HL-60/S4 treated with retinoic acid at 250 ng/mL for 4 days and 3 days (cell line): ENCODE results near the gene RIMKLB.
"Not testable (repeated sequence)": the region's sequence is repeated elsewhere in the genome, so short reads cannot be mapped to it uniquely, and the experiment has no call there.

Source experiments
- in situ Hi-C: fragments of 300-500 bp; cut with MboI; formaldehyde crosslinking; loops from 2 replicates; pipeline ENCODE4 v1.7.0; 2022; ENCODE audit warnings: low sequenced_read_pairs

RIMKLB gene

DNA sequence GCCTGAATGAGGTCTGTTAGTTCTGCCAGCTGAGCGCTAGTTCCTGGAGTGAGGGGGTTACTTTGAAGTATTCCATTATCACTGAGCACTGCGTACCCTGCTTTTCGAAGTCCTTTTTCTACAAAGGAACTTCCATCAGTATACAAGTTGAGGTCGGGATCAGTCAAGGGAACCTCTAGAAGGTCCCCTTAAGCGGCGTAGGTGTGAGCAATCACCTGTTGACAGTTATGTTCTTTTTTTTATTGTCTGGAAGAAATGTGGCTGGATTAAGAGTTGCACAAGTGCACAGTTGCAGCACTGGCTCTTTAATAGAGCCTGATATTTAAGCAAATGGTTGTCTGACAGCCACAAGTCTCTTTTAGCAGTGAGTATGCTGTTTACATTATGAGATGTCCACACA, 64.9 kb downstream of the RIMKLB start:
- in situ Hi-C loops = not testable (repeated sequence)

DNA sequence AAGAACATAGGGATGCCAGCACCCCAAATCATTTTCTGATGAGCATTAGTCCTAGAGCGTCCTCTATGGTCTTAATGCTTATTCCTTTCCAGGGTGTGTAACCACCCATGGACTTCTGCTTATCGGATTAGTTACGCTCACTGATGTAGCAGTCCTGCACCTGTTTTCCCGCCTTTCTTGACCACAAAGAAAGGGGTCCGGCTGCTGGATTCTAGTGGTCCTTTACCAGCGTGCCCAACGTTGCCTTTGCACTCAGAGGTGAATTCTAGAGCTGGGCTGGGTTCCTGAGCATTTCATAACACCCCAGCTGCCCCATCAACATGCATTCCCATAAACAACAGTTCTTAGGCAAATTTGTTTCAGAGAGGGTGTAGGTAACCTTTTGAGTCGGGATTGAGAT, 68.3 kb downstream of the RIMKLB start:
- in situ Hi-C loops = not testable (repeated sequence)

DNA sequence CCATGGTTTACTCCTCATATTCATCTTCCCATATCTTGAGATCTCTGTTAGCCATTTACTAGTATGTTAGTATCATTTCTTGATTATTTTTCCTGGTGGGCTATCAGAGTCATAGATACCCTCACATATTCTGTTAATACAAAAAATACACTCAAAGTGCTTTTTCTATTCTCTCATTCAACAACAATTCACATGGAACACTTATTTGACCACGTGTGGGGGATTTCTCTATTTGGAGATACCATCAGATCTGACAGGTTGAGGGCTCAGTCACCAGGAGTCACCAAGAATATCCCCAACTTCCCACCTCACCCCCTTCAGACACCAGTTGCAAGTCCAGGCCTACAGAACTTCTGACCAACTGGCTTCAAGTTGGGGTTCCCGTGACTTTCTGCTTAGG, 72.7 kb downstream of the RIMKLB start:
- in situ Hi-C loops = no loop called here

DNA sequence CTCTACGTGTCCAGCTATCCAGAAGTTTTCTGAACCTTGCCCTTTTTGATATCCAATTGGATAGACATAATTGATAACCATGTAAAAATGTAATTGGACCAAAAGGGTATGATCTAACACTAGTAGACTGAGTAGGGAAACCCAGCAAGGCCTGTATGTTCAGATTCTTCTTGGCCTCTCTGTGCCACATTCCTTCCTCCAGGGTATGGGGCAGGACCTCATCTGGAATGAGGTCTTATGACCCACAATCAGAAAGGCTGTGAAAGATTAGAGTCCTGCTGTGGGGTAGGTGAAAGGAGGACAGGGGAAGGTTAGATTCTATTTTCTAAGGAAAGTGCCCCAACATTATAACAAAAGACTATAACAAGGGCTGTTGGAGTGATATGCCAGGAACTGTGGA, 73.3 kb downstream of the RIMKLB start:
- in situ Hi-C loops = no loop called here

DNA sequence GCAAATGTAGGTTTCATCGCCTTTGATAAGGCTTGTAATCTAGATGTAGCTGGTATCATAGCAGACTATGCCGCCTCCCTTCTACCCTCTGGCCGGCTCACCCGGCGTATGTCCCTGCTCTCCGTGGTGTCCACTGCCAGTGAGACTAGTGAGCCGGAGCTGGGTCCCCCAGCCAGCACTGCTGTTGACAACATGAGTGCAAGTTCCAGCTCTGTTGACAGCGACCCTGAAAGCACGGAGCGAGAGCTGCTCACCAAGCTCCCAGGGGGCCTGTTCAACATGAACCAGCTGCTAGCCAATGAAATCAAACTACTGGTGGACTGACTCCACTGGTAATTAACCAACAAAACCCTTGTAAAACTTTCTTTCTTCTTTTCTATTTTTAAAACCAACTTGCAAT, 75.7 kb downstream of the RIMKLB start:
- in situ Hi-C loops = no loop called here

DNA sequence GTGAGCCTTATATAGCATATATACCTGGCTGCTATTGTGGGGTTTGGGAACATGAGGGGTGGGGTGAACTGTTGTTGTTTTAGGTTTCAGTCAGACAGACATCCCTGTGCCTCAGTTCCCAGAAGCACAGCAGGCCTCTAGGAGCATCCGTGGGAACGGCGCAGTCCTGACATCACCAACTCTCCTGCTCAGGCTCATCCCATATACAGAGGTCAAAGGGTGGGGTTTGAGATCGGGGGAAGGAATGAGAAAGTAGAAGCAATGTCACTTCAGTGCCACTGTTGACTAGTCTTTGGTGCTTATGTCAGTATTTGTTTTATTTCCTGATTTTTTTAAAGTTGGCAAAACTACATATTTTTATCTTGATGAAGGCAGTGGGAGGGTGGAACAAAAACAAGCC, 81.5 kb downstream of the RIMKLB start:
- in situ Hi-C loops = no loop called here

DNA sequence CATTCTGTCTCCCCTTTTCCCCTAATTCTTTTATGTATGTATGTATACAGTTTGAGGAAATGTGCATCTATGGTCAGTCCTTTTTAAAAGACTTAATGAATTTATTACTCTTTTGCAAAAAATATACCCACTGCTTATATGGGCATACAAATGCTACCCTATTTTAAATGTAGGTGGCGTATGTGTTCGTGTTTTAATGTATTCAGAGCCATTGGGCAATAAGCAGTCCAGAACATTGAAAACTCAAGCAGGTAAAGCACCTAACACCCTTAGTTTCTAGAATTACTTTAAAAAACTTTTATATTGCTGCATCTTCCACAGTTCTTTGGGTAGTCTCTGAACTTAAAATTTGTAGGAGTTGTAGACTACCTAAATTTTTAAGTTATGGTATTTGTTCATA, 82.1 kb downstream of the RIMKLB start:
- in situ Hi-C loops = no loop called here

DNA sequence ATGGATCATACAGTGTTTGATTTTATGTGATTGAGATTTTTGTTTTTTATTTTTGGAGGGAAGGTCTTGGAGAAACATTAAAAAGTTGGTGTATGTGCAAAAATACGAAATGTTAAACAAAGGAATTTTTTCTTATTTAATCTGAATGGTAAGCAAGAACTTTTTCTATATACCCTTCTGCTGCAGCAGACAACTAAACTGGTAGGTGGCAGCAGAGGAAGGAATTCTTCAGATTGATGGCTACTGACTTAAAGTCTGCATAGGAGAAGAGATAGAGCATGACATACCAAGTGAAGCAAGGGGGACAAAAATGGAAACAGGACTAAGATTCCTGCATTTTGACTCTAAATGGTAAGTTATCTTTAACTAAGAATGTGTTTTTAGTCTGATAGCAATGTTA, 82.6 kb downstream of the RIMKLB start:
- in situ Hi-C loops = no loop called here

DNA sequence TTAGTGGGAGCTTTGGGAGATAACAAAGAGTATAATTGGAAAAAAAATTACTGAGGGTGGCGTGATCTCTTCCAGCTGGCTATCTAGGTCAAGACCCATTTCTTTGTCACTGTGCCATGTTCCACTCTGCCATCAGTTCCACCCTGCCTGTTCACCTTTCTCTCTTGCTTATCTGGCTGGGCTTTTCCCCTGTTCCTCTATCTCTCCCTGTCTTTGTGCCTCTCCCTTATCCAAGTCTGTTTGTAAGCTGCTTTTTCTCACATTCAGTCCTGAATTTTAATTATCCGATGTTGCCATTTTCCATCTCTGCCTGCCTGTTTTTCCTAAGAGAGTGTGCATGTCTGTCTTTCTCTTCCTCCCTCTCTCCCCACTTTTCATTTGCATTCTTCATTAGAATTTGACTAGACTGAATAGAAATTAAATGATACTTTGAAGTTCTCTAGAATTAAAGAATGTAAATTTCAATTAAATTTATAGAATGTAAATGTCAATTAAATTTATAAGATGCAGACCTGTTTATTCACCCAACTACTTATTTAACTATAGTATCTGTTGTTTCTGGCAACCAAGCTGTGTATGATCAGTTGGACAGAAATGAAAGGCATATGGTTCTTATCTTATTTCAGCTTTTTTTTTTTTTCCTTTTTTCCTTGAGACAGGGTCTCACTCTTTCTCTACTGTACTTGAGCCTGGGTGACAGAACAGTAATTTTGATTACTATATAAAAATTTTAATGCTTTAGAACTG, 83.8 kb downstream of the RIMKLB start:
- in situ Hi-C loops = no loop called here

DNA sequence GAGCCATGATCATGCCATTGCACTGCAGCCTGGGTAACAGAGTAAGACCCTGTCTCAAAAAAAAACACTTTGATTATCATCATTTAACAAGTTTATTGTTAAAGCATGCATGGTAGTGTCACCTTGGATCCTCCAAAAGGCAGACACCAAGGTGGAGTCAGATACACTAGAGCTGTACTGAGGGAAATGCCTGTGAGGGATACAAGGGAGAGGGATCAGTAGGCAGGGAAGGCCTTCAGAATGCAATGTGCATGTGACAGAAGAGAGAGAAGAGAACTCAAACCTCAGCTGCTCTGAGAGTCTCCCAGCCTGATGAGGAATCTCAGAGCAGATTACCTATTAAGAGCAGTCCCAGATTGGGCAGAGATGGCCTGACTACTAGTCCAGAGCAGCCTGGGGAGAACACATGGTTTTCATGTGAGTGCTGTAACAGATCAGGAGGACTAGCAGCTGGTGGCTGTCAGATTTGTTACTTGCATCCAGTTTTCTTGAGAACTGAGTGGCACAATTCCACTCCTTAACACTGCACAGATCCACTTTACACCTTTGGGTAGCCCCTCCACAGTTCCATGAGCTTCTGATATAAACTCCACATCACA, 86.6 kb downstream of the RIMKLB start:
- in situ Hi-C loops = no loop called here

DNA sequence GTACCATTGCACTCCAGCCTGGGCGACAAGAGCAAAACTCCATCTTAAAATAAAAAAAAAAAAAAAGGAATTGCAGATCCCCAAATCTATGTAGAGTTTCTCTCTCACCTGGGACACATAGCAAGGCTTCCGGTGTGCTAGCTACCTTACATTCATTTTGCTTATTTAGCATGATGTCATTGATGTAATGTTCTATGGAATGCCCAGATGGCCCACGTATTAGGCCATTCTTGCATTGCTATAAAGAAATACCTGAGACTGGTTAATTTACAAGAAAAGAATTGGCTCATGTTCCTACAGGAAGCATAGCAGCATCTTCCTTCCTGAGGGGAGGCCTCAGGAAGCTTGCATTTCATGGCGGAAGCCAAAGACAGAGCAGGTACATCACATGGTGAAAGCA, 87.7 kb downstream of the RIMKLB start:
- in situ Hi-C loops = no loop called here

DNA sequence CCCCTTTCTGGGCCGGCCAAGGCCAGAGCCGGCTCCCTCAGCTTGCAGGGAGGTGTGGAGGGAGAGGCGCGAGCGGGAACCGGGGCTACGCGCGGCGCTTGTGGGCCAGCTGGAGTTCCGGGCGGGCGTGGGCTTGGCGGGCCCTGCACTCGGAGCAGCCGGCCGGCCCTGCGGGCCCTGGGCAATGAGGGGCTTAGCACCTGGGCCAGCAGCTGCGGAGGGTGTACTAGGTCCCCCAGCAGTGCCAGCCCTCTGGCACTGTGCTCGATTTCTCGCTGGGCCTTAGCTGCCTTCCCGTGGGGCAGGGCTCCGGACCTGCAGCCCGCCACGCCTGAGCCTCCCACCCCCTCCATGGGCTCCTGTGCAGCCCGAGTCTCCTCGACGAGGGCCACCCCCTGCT, 89.4 kb downstream of the RIMKLB start:
- in situ Hi-C loops = not testable (repeated sequence)

DNA sequence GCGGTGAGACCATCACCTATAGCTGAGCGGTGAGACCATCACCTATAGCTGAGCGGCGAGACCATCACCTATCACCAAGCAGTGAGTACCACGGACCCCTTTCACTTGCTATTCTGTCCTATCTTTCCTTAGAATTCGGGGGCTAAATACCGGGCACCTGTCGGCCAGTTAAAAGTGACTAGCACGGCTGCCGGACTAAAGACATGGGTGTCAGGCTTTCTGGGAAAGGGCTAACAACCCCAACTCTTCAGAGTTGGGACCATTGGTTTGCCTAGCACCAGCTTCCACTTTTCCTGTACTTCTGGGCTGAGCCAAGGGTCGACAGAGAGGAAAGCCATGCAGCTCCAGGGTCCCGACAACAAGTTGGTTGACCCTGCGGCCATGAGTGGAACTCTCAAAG, 90.9 kb downstream of the RIMKLB start:
- in situ Hi-C loops = not testable (repeated sequence)

DNA sequence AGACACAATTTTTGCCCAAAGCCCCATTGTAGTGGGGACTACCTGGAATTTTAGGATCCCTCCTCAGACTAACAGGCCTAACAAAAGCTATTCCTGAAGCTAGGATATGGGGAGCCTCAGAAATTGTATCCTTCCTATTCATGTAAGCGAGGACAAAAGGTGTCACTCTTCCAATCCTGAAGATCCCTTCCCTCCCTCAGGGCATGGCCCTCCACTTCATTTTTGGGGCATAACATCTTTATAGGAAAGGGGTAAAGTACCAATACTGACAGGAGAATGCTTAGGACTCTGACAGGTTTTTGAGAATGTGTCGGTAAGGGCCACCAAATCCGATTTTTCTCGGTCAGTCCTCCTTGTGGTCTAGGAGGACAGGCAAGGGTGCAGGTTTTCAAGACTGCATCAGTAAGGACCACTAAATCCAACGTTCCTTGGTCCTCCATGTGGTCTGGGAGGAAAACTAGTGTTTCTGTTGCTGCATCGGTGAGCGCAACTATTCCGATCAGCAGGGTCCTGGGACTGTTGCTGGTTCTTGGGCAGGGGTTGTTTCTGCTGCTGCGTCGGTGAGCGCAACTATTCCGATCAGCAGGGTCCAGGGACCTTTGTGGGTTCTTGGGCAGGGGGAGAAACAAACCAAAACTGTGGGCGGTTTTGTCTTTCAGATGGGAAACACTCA, 91.7 kb downstream of the RIMKLB start:
- in situ Hi-C loops = not testable (repeated sequence)

DNA sequence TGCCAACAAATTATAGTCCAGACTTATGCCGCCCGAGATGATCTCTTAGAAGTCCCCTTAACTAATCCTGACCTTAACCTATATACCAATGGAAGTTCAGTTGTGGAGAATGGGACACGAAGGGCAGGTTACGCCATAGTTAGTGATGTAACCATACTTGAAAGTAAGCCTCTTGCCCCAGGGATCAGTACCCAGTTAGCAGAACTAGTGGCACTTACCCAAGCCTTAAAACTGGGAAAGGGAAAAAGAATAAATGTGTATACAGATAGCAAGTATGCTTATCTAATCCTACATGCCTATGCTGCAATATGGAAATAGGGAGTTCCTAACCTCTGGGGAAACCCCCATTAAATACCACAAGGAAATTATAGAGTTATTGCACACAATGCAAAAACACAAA, 95.4 kb downstream of the RIMKLB start:
- in situ Hi-C loops = not testable (repeated sequence)

DNA sequence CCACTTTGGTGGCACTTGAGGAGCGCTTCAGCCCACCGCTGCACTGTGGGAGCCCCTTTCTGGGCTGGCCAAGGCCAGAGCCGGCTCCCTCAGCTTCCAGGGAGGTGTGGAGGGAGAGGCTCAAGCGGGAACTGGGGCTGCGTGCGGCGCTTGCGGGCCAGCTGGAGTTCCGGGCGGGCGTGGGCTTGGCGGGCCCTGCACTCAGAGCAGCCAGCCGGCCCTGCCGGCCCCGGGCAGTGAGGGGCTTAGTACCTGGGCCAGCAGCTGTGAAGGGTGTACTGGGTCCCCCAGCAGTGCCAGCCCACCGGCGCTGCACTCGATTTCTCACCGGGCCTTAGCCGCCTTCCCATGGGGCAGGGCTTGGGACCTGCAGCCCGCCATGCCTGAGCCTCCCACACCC, 96.8 kb downstream of the RIMKLB start:
- in situ Hi-C loops = not testable (repeated sequence)

DNA sequence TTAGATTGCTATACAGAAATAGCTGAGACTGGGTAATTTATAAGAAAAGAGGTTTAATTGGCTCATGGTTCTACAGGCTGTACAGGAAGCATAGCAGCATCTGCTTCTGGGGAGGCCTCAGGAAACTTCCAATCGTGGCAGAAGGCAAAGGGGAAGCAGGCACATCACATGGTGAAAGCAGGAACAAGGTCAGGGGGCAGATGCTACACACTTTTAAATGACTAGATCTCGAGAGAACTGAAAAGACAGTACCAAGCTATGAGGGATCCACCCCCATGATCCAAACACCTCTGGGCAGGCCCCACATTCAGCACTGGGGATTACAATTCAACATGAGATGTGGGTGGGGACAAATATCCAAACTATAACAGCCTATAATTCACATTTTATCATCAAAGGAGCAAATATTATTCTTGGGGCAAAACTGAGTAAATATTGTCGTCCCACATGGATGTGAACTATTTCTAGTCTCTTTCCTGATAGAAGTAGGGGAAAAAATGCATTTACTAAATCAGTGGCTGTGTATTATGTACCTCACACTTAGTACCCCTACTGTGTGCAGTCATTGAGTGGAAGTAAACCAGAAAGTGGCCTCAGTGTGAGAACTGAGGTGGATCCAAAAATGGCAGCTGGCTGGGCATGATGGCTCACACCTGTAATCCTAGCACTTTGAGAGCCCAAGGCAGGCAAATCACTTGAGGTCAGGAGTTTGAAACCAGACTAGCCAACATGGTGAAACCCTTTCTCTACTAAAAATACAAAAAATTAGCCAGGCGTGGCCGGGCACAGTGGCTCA, 99.2 kb downstream of the RIMKLB start:
- in situ Hi-C loops = no loop called here

DNA sequence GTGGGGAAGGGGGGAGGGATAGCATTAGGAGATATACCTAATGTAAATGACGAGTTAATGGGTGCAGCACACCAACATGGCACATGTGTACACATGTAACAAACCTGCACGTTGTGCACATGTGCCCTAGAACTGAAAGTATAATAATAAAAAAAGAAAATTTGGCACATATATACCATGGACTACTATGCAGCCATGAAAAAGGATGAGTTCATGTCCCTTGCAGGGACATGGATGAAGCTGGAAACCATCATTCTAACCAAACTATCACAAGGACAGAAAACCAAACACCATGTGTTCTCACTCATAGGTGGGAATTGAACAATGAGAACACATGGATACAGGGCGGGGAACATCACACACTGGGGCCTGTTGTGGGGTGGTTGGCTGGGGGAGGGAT, 103.4 kb downstream of the RIMKLB start:
- in situ Hi-C loops = not testable (repeated sequence)

DNA sequence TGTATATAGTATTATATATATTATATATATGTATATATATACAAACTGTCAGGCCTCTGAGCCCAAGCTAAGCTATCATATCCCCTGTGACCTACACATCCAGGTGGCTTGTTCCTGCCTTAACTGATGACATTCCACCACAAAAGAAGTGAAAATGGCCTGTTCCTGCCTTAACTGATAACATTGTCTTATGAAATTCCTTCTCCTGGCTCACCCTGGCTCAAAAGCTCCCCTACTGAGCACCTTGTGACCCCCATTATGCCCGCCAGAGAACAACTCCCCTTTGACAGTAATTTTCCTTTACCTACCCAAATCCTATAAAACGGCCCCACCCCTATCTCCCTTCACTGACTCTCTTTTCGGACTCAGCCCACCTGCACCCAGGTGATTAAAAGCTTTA, 107.0 kb downstream of the RIMKLB start:
- in situ Hi-C loops = not testable (repeated sequence)

DNA sequence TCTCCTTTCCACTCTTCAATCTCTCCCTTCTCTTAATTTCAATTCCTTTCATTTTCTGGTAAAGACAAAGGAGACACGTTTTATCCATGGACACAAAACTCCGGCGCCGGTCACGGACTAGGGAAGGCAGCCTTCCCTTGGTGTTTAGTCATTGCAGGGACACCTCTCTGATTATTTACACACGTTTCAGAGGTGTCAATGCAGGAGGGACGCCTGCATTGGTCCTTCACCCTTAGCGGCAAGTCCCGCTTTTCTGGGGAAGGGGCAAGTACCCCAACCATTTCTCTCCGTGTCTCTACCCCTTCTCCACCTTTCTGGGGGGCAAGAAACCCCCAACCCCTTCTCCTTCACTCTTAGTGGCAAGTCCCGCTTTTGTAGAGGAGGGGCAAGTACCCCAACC, 107.7 kb downstream of the RIMKLB start:
- in situ Hi-C loops = not testable (repeated sequence)

DNA sequence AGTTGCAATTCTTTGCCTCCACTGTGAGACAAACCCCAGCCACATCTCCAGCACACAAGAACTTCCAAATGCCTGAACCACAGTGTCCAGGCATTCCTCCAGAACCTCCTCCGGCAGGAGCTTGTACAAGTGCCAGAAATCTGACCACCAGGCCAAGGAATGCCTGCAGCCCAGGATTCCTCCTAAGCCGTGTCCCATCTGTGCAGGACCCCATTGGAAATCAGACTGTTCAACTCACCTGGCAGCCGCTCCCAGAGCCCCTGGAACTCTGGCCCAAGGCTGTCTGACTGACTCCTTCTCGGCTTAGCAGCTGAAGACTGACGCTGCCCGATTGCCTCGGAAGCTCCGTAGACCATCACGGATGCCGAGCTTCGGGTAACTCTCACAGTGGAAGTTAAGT, 109.3 kb downstream of the RIMKLB start:
- in situ Hi-C loops = not testable (repeated sequence)
